Endothelial cell of hepatic sinusoid (primary cell): ENCODE results near the gene CDC73.
"Not testable (repeated sequence)": the region's sequence is repeated elsewhere in the genome, so short reads cannot be mapped to it uniquely, and the experiment has no call there.

Source experiments
- in situ Hi-C: cut with HindIII; loops from 2 replicates; pipeline ENCODE4 v1.10.0; 2017; ENCODE audit warnings: low sequenced_read_pairs

CDC73 gene

DNA sequence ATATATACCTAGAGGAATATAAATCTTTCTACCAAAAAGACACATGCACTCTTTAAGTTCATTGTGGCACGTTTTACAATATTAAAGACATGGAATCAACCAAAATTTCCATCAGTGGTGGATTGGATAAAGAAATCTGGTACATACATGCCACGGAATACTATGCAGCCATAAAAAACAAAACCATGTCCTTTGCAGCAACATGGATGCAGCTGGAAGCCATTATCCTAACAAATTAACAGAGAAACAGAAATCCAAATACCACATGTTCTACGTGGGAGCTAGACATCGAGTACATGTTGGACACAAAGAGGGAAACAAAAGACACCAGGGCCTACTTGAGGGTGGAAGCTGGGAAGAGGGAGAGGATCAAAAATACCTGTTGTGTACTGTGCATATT is 97.6 kb downstream of the CDC73 start:
- in situ Hi-C loops = no loop called here

DNA sequence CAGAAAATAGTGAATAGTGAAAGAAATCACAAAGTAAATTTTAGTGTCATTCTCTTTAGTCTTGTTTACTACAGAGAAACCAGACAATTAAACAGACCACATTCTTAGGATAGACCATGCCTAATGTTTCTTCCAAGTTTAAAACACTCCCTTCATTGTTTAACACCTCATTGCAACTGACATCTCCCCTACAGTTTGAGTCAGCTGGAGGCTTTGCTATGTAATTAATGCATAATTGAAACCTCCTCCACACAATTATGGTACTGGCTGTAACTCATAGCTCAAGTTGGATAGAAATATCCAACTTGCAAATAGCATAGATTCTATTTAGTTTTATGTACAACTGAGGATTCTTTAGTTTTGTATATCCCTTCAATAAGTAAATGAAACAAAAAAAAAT is 99.8 kb downstream of the CDC73 start:
- in situ Hi-C loops = no loop called here

- in situ Hi-C loops = no loop called here
These were observed 100.3 kb downstream of the CDC73 start for GRCh38 chr1:193222056-193222615.

DNA sequence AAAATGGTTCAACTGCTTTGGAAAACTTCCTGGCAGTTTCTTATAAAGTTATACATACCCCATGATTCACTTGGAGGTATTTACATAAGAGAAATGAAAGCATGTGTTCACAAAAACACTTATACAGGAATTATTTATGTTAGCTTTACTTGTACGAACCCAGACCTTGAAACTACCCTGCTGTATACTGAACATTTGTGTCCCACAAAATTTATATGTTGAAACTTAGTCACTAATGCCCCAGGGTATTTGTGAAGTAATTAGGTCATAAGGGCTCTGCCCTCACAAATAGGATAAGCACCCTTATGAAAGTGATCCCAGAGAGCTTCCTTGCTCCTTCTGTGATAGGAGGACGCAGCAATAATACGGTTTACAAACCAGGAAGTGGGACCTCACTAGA is 107.3 kb downstream of the CDC73 start:
- in situ Hi-C loops = no loop called here

DNA sequence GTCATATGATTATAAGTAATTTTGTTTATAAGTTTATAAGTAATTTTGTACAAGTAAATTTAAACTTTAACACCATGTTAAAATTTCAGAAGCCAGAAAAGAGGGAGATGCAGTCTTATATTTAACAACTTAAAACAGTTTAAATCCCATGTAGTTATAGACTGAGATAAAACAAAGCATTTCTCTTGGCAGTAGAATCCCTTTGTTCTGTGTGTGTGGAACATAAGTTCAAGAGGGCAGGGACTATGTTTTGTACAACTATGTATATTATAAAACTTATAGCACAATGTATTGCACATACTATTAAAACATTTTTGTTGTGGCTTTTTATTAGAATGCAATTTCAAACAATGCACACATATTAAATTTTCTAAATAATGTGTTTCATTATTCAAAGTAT is 109.3 kb downstream of the CDC73 start:
- in situ Hi-C loops = not testable (repeated sequence)

DNA sequence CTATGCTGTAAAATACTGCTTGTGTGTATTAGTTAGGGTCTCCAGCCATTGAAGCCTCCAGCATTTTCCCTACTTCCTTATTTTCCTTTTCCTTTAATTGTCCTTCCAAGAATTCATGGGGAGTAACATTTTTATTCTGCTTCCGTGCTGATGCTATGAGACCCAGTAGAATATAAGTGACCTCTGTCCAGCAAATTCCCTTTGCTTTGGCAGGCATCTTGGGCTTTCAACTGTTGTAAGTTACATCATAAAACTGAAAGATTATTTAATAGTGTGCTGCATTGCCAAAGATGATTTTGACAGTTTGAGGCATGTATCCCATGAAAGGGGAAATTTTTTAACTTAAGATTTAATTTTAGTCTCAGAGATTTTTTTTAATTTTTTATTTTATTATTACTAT is 112.7 kb downstream of the CDC73 start:
- in situ Hi-C loops = no loop called here

GRCh38 chr1:193237381-193237978 is 115.6 kb downstream of the CDC73 start:
- in situ Hi-C loops = no loop called here

DNA sequence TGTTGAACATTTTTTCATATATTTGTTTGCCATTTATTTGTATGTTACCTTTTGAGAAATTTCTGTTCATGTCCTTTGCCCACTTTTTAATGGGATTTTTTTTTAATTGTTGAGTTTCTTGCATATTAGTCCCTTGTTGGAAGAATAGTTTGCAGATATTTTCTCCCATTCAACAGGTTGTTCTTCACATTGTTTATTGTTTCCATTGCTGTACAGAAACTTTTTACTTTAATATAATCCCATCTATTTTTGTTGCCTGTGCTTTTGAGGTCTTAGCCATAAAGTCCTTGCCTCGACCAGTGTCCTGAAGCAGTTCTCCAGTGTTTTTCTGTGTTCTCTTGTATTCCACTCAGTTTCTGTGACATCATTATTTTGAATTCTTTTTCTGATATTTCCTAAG is 118.8 kb downstream of the CDC73 start:
- in situ Hi-C loops = no loop called here

DNA sequence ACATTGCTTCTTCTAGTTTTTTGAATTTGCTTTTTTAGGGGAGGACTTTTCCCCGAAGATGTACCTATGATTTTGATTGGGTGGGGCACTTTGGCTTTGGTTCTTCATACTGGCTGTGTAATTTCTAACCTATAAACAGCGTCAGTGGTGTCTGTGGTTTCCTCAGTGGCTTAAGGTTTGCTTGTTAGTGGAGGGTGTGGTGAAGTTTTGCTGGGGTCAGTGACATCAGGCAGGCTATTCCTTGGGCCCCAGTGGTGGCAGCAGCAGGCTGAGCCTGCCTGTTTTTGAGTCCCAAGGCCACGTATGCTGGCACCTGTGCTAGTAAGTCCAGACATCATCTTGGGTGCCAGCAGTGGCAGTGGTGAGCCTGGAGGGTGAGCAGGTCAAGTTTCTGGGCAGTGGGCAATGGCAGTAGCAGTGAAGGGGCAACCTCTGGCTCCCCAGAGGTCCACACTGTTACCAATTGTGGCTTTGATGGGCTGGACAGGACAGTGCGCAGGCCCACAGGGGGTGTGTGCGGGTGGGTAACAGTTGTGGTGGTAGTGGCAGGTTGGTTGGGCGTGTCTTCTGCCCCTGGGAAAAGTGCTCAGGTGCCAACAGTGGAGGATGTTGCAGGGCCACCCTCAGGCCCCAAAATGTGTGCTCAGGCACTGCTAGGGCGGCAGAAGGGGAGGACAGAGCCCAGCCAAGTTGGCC is 119.4 kb downstream of the CDC73 start:
- in situ Hi-C loops = no loop called here

DNA sequence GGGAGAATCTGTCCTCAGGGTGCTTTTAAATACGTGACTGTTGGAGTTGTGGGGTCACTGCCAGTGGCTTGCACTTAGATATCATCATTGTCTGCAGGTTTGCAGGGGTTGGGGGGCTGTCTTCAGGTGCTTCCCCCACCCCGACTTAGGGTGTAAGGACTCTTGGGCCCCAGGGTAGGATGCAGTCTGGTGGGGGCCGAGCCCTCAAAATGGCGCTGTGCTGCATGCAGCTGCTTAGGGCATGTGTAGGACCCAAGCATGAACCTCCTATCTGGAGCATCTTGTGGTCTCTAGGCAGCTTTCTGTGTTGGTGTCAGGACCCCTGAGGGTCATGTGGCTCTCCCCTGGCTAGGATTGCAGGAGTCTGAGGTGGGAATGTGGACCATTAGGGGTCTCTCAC is 120.2 kb downstream of the CDC73 start:
- in situ Hi-C loops = no loop called here

DNA sequence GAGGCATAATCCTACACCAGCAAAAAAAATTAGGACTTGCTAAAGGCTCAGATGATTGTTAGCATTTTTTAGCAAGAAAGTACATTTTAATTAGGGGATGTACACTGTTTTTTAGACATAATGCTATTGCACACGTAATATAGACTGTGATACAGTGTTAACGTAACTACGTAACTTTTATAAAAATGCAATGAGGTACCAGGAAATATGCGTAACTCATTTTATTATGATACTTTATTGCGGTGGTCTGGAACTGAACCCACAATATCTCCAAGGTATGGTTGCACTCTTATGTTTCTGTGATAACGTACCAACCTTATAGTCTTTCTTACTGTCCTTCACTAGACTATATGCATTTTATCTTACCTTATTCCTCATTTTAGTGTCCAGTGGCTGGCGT is 127.4 kb downstream of the CDC73 start:
- in situ Hi-C loops = no loop called here

GRCh38 chr1:193251950-193252349 is 130.1 kb downstream of the CDC73 start:
- in situ Hi-C loops = no loop called here

DNA sequence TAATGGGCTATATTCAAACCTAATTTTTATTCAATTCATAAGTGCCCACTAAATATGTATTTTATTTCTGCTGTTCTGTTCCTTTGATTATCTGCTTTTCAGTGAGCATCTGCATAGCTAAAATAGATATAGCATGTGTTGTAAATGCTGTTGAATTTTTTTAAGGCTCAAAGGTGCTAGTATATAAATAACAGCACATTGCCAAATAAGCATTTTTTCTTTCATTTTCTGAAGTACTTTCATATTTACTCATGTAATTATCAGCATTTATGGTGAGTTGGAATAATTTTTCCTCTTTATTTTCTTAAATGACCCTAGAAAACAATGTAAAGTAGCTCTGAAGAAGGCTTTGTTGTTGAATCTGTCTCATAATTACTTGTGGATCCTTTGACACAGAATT is 134.2 kb downstream of the CDC73 start:
- in situ Hi-C loops = no loop called here

DNA sequence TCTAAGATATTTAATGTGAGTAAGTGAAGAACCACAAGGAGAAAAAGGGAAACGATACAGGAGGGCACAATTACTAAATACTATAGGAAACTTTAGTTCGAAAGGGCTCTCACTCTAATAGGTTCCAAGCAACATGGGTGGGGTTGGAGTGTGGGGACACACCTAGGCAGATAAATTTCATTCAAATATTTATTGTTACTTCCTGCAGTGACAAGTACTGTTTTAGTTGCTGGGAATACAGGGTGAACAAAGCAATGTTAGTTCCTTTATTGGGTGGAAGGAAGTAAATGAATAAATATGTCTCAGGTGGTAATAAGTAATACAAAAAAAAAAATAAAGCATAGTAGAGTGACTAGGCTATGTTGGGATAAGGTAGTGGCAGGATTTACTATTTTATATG is 137.8 kb downstream of the CDC73 start:
- in situ Hi-C loops = no loop called here

DNA sequence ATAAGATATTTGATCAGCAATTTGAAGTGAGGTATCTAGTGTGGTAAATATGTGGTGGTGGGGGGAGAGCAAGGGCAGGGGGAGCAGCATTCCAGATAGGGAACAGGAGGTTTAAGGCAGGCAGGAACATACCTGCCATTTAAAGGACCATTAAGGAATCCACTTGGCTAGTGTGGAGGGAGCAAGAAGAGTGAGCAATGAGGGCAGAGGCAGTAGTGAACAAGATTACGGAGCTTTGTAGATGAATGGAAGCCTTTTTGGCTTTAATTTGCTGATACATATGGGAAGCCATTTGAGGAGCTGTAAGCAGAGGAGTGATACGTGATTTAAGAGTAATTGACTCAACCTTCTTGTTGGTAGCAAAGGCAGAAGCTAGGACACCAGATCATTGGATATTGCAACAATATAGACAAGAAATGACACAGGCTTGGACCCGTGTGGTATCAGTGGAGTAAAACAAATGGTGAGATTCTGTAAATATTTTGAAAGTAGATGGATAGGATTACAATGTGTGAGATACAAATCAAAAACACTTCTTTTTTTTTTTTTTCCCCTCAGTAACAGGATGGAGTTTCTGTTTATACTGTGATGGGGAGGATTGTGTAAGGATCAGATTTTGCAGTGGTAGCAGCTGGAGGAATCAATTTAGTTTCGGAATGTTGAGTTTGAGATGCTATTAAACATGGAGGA is 138.4 kb downstream of the CDC73 start:
- in situ Hi-C loops = no loop called here

DNA sequence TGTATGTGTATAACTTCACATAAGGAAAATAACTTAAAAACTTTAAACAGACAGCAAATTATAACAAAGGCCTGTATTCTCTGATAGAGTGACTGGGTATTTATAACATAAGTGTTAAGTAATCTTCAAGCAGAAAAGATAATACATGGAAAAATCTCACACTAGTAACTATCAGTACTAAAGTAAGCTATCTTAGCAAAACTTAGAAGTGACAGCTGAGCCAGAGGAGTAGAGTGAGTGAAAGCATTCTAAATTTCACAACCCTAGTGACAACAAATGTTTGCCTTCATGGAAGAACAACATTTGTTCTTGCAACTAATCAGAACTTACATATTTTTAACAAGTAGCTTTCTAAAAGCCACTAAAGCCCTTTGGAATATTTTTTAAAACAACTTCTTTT is 139.1 kb downstream of the CDC73 start:
- in situ Hi-C loops = no loop called here

- in situ Hi-C loops = no loop called here
These were observed 140.8 kb downstream of the CDC73 start for GRCh38 chr1:193262661-193263060.

GRCh38 chr1:193264313-193265065 is 142.7 kb downstream of the CDC73 start:
- in situ Hi-C loops = no loop called here

DNA sequence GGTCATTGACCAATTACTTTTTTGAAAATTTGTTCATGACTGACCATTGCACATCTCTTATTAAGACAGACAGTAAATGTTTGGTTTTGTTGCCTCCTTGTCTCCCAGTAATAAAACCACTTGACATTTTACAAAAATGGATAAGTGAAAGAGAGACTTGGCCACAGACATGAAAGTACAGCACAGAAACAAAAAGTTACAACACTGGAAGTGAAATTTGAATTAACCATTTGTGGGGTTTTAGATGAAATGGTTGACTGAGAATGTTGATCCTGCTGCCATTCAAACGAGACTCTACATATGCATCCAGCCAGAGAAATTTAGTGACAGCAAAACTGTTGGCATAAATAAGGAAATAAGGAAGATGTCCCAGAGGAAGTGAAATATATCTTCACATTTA is 143.9 kb downstream of the CDC73 start:
- in situ Hi-C loops = no loop called here

DNA sequence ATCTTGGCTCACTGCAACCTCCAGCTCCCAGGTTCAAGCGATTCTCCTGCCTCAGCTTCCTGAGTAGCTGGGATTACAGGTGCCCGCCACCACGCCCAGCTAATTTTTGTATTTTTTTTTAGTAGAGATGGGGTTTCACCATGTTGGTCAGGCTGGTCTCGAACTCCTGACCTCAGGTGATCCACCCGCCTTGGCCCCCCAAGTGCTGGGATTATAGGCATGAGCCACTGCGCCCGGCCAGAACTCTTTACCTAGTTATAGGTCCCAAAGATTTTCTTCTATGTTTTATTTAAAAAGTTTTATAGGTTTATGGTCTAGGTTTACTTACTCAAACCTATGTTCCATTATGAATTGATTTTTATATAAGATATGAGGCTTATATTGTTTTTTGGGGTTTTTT is 145.0 kb downstream of the CDC73 start:
- in situ Hi-C loops = not testable (repeated sequence)

DNA sequence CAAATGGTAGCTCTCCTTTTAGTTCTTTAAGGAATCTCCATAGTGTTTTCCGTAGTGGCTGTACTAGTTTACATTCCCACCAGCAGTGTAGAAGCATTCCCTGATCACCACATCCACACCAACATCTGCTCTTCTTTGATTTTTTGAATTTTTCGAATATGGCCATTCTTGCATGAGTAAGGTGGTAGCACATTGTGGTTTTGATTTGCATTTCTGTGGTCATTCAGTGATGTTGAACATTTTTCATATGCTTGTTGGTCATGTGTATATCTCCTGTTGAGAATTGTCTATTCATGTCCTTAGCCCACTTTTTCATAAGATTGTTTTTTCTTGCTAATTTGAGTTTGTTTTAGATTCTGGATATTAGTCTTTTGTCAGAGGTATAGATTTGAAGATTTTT is 149.2 kb downstream of the CDC73 start:
- in situ Hi-C loops = no loop called here
